Skeletal muscle satellite cell (primary cell): Measurements from ENCODE around the gene ASTN2.

Source experiments
- H3K27me3 ChIP-seq: 2 replicates; pipeline ENCODE4 v1.7.0; 2013; ENCODE audit warnings: low read length; ENCODE audit not compliant: control insufficient read depth, insufficient read depth
- H3K36me3 ChIP-seq: 2 replicates; pipeline ENCODE4 v1.7.0; 2013; ENCODE audit warnings: mild to moderate bottlenecking, control low read depth, low read length; ENCODE audit not compliant: insufficient read depth
- H3K4me1 ChIP-seq: 2 replicates; pipeline ENCODE4 v1.7.0; 2013; ENCODE audit warnings: low read length; ENCODE audit not compliant: control insufficient read depth, insufficient read depth
- H3K4me2 ChIP-seq: 2 replicates; pipeline ENCODE4 v1.7.0; 2013; ENCODE audit warnings: mild to moderate bottlenecking, low read length
- H3K4me3 ChIP-seq: 2 replicates; pipeline ENCODE4 v1.7.0; 2013; ENCODE audit warnings: low read length
- H3K9ac ChIP-seq: 2 replicates; pipeline ENCODE4 v1.7.0; 2013; ENCODE audit warnings: mild to moderate bottlenecking, low read depth, low read length, moderate library complexity
- H3K9me3 ChIP-seq: replicated peaks from 2 replicates; pipeline ENCODE4 v1.7.0; 2013; ENCODE audit warnings: mild to moderate bottlenecking, control low read depth, low read length

Gene ASTN2

DNA sequence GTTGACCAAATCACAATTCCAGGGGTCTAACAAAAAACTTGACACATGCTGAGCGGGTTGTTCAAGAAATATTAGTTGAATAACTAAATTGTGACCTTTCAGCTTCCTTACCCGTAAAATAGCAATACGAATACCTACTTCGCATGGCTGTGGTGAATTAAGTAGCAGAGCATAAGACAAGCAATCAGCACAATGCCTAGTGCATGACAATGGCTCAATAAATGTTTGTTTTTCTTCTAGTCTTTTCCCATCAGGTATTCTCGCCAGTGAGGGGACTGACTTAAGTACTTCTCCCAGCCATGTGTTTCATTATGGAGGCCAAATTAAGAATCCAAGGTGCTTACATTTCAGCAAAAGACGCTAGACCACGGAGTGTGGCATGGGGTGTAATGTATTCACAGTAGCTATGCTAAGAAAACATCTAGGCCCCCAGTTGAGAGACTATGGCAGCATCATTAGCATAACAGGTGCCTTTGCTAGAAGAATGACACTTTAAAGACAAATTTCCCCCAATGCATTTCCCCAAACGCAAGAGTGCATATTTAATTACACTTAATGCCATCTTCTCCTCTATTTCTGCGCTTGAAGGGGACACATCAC is 145.9 kb downstream of the ASTN2 start:
- Histone ChIP-seq H3K4me2 (no peak overlapping the region), H3K36me3 (no peaks in the 10 kb centered on the region), H3K9ac (no peak overlapping the region), H3K4me3 (no peak overlapping the region), H3K27me3 (no peaks in the 10 kb centered on the region), H3K4me1 (no peaks in the 10 kb centered on the region), H3K9me3 (no peaks in the 10 kb centered on the region)

DNA sequence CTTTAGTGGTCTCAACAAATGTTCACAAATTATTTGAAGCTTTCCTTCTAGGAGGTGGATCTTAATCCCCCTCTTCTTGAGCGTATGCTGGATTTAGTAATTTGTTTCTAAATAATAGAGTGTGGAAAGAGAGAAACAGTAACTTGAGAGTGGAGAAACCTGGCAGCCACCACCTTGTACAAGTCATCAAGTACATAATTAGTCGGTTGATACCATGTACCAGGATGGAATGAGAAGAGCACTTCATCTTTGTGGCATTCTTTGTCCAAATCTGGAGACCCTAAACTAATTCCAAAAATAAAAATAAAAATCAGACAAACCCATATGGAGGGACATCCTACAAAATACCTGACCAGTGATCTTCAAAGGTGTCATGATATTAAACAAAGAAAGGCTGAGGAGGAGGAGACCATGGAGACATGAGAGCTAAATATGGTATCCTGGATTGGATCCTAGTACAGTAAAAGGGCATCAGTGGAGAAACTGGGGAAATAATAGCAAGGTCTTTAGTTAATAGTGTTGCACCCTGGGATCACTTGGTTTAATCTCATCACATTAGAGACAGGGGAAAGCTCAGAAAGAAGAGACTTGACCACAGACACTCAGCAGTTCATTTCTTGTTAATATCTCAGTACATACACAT is 147.9 kb downstream of the ASTN2 start:
- no peak overlapping the region for H3K4me2 ChIP-seq
- H3K27me3 ChIP-seq = no peaks in the 10 kb centered on the region
- H3K9ac ChIP-seq = no peak overlapping the region
- no peak overlapping the region for H3K4me3 ChIP-seq
- H3K9me3 ChIP-seq = no peaks in the 10 kb centered on the region
- no peaks in the 10 kb centered on the region for H3K36me3 ChIP-seq
- no peaks in the 10 kb centered on the region for H3K4me1 ChIP-seq

DNA sequence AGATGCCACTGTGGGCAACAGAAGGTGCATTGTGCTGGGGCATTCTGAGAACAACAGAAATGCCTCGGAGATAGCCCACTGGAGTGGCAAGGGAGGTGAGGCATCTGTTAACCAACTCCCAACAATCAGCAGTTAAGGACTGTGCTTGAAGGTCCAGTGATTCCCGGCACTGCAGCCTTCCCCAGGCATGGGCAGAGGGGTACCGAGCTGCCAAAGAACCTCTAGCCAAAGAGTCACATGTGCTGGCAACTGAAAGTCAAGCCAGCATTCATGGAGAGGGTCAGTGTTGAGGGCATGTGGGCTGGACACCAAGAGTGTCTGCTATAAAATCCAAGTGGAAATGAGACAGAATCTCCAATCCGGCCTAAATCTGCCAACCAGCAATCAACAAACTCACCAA is 149.6 kb downstream of the ASTN2 start:
- H3K36me3 ChIP-seq = no peaks in the 10 kb centered on the region
- H3K4me2 ChIP-seq = no peak overlapping the region
- H3K27me3 ChIP-seq = no peaks in the 10 kb centered on the region
- no peak overlapping the region for H3K9ac ChIP-seq
- no peaks in the 10 kb centered on the region for H3K4me1 ChIP-seq
- no peaks in the 10 kb centered on the region for H3K9me3 ChIP-seq
- H3K4me3 ChIP-seq = no peak overlapping the region

DNA sequence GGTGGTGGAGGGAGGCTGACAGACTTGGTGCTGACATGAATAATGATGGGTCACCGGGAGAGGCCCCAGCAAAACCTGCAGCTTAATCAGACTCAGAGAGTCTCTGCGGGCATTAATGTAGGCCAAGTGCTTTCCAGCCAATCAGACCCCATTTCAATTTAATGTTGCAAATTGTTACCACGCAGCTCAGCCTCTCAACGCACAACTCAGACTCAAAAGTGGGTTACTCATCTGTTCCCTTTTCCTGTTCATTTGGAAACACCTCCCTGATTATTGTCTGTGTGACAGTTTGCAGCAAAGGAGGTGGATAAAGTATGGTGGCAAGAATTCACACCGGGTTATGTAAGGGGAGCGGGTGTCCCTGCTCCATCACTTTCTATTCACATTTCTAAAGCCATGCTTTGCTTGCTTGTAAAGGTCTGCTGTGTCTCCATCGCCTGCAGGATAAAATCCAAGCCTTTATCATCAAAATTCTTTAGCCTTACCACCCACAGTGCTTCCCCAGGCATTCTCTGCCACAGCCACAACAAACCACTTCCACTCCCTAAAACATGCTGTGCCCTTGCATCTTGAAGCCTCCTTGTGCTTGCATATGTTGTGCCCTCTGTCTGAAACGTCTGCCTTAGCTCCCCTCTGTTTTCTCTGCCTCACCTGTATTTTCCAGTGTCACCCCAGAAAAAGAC is 156.5 kb downstream of the ASTN2 start:
- Histone ChIP-seq H3K4me1 (no peaks in the 10 kb centered on the region), H3K4me2 (no peak overlapping the region), H3K4me3 (no peak overlapping the region), H3K9me3 (no peaks in the 10 kb centered on the region), H3K36me3 (no peaks in the 10 kb centered on the region), H3K27me3 (no peaks in the 10 kb centered on the region), H3K9ac (no peak overlapping the region)

DNA sequence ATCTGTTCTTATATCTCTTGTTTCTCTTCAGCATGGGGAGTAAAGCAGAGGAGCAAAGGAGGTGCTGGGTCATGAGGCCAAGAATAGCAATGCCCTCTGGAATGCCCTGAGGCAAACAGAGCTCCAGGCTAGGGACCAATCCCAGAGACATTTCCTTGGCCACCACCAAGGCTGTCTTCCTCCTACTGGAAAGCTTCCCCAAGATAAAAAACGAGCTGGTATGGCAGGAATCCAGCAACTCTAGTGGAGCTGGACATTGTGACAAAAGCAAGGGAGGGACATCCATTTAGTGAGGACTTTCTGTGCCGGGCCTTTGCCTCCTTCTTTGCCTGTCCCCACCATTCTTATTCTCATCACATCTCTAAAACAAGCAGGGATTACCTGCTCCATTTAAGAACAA is 161.6 kb downstream of the ASTN2 start:
- H3K4me1 ChIP-seq = no peaks in the 10 kb centered on the region
- no peaks in the 10 kb centered on the region for H3K27me3 ChIP-seq
- no peak overlapping the region for H3K9ac ChIP-seq

DNA sequence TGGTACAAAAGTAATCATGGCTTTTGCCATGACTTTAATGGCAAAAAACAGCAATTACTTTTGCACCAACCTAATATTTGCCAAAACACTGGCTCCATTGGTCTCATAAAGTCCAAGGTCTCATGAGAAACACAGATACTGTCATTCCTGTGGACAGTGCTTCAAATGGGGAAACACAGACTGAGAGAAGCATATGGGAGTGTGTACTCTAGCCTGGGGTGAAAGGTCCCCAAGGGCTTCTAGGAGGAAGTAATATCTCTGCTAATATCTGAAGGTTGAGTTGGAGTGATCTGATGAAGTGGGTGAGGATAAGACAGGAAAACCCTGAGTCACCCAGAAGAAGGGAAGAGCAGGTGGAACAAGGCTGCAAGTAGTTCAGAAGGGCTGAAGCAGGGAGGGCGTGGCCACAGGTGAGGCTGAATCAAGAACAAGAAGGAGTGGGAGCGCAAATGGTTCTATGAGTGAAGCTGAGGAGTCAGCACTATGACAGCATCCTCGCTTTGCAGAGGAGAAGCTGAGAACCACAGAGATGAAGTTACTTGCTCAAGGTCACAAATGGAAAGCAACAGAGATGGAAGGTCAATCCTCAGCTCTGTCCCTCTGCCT is 164.1 kb downstream of the ASTN2 start:
- Histone ChIP-seq H3K4me3 (no peak overlapping the region), H3K9me3 (no peaks in the 10 kb centered on the region), H3K27me3 (no peaks in the 10 kb centered on the region), H3K4me1 (no peaks in the 10 kb centered on the region), H3K4me2 (no peak overlapping the region), H3K36me3 (no peaks in the 10 kb centered on the region), H3K9ac (no peak overlapping the region)

More for the DNA sequence above, 161.6 kb downstream of the ASTN2 start:
- no peaks in the 10 kb centered on the region for H3K9me3 ChIP-seq
- H3K36me3 ChIP-seq = no peaks in the 10 kb centered on the region
- H3K4me3 ChIP-seq = no peak overlapping the region
- no peak overlapping the region for H3K4me2 ChIP-seq

DNA sequence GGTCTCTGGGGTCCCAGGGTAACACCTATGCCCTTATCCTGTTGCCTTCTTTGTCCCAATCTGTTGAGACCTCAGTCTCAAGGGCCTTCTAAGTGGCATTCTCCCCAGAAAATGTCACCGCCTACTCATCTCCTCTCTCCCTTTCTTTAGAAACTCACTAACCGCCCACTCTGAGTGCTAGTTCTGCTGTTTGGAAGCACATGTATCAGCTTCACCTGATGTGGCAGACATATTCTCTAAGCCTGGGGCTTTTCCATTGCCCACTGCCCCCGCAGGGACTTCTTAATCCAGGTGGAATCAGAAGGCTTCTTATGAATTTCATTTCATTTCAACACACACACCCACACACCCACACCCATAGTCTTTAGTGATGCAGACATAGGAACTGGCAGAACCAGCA is 165.1 kb downstream of the ASTN2 start:
- Histone ChIP-seq H3K9me3 (no peaks in the 10 kb centered on the region), H3K4me3 (no peak overlapping the region), H3K4me1 (no peaks in the 10 kb centered on the region), H3K9ac (no peak overlapping the region), H3K27me3 (no peaks in the 10 kb centered on the region), H3K36me3 (no peaks in the 10 kb centered on the region), H3K4me2 (no peak overlapping the region)

DNA sequence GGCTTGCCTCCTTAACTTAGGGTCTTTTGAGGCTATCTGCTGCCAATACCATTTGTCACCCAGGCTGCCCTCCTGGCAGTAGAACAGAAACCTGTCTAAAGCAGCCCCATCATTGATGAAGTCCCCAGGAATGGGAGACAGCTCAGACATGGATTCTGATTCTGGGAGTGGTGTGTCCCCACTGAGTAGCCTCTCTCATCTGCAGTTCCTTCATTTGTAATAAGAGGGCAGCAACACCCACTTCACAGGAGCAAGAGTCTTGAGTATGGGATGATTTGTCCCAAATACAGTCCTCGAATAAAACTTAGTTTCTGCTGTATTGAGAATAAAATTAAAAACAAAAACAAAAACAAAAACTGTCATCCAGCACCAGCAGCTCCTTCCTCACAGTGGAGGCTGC is 167.6 kb downstream of the ASTN2 start:
- H3K9ac ChIP-seq = no peak overlapping the region
- no peaks in the 10 kb centered on the region for H3K36me3 ChIP-seq
- H3K4me3 ChIP-seq = no peak overlapping the region
- H3K9me3 ChIP-seq = no peaks in the 10 kb centered on the region
- no peaks in the 10 kb centered on the region for H3K27me3 ChIP-seq
- no peaks in the 10 kb centered on the region for H3K4me1 ChIP-seq
- H3K4me2 ChIP-seq = no peak overlapping the region

DNA sequence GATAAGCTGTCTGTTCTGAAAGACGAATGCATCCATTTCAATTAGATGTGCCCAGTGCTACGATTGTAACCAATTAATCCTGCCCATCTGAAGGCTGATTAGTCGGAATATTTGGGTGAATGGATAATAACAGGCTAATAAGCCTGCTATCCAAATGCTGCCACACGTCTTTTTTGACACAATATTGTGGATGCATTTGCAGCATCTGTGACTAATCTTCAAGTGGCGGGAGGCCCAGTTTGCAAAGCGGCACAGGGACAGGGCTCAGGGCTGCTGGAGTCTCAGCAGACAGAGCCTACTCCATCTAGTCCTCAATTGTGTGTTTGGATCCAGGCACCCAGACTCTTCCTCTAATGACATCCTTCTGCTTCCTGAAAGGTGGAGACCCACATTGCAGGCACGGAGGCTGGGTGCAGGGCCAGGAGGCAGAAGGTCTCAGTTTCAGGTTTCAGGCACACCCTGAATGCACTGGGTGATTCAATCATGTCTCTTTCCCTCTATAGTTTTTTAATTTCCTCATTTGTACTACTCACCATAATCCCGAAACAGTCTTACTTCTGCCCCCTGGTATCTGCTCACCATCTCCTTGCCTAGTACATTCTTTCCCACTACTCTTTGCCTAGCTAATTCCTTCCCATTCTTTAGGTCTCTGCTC is 169.6 kb downstream of the ASTN2 start:
- H3K9me3 ChIP-seq = no peaks in the 10 kb centered on the region
- no peaks in the 10 kb centered on the region for H3K27me3 ChIP-seq
- H3K4me1 ChIP-seq = no peaks in the 10 kb centered on the region
- H3K4me3 ChIP-seq = no peak overlapping the region
- no peak overlapping the region for H3K4me2 ChIP-seq
- H3K36me3 ChIP-seq = no peaks in the 10 kb centered on the region
- no peak overlapping the region for H3K9ac ChIP-seq

DNA sequence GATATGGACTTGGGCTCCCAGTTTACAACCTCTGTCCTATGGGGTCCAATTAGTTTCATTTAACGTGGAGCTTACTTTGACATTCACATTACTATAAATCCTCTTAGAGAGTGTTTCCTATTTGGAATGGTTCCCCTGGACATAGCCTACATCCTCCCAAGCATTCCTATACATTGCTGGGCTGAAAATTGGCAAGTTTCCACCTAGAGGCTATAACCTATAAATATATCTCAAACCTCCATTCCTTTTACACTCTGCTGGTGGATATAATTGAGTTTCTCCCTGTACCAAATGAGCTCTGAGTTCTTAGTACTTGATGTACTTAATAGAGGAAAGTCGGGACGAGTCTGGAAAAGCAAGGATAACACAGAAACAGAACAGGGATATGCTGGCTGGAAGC is 172.8 kb downstream of the ASTN2 start:
- Histone ChIP-seq H3K4me1 (no peaks in the 10 kb centered on the region), H3K36me3 (no peaks in the 10 kb centered on the region), H3K4me2 (no peak overlapping the region), H3K9me3 (no peaks in the 10 kb centered on the region), H3K4me3 (no peak overlapping the region), H3K9ac (no peak overlapping the region), H3K27me3 (no peaks in the 10 kb centered on the region)

DNA sequence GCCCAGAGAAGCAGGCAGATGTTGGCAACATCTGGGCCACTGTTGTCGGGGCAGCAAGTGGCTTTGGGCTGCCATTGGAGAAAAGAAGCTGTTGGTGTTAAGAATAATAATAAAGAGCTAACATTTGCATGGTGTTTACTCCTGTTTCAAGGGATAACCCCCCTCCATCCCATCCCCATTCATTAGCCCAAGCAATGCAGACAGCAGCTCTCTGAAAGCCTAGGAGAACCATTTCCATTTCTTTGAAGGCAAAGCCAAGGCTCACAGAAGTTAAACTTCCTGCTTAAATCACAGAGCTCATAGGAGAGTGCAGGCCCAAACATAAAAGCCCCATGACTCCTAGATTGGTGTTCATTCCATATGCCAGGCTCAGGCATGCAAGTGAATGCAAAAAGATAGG is 175.4 kb downstream of the ASTN2 start:
- Histone ChIP-seq H3K27me3 (no peaks in the 10 kb centered on the region), H3K4me2 (no peak overlapping the region), H3K36me3 (no peaks in the 10 kb centered on the region), H3K9ac (no peak overlapping the region), H3K9me3 (no peaks in the 10 kb centered on the region), H3K4me1 (no peaks in the 10 kb centered on the region), H3K4me3 (no peak overlapping the region)
